Ascending aorta (tissue), 2 donors: ENCODE results near the gene KANSL1. TPM values are rescaled to one million over a fixed set of nuclear protein-coding genes. Genes with fewer than 3 reads are reported as not detected.
"Not testable (repeated sequence)": the region's sequence is repeated elsewhere in the genome, so short reads cannot be mapped to it uniquely, and the experiment has no call there.

Experiments used
- DNase-seq, 2 donors: peaks; one replicate each; pipeline ENCODE4 v3.0.0-alpha.2; 2019; ENCODE audit warnings: low spot score in 2 of 2
- H3K27ac ChIP-seq, 2 donors: fragments of 200-600 bp; sonication (generic); one replicate each; pipeline ENCODE4 v1.5.1; 2016 to 2017; ENCODE audit warnings: mild to moderate bottlenecking in 1 of 2
- H3K27me3 ChIP-seq: fragments of 200-600 bp; sonication (generic); one replicate; pipeline ENCODE4 v1.5.1; 2017
- H3K36me3 ChIP-seq, 2 donors: fragments of 200-600 bp; sonication (generic); one replicate each; pipeline ENCODE4 v1.5.1; 2016
- H3K4me1 ChIP-seq, 2 donors: fragments of 200-600 bp; sonication (generic); one replicate each; pipeline ENCODE4 v1.5.1; 2016 to 2017; ENCODE audit warnings: mild to moderate bottlenecking in 1 of 2
- H3K4me3 ChIP-seq, 2 donors: fragments of 200-600 bp; sonication (generic); one replicate each; pipeline ENCODE4 v1.5.1; 2016 to 2017; ENCODE audit warnings: mild to moderate bottlenecking in 1 of 2
- H3K9me3 ChIP-seq, 2 donors: fragments of 200-600 bp; sonication (generic); one replicate each; pipeline ENCODE4 v1.5.1; 2016
- intact Hi-C: fragments of 100-400 bp; cut with DNase I; formaldehyde crosslinking; loops from one replicate; pipeline ENCODE4 v1.15.1; 2023
- total RNA-seq: library from RNA; depleted of rRNA; stranded (reverse); fragments of >200 nt; gene quantifications from one replicate; pipeline ENCODE4 v1.1.0, GENCODE V29; 2016
- TF ChIP-seq, protein P1 (sequence below), 3 experiments: fragments of 200-600 bp in 2 of 3; fragments of 450-650 bp in 1 of 3; sonication (generic) in 2 of 3; IDR thresholded peaks; one replicate each; pipeline ENCODE4 v1.5.1; 2016 to 2019; ENCODE audit warnings: antibody characterized with exemption in 3 of 3, mild to moderate bottlenecking in 1 of 3, moderate library complexity in 1 of 3

KANSL1 gene
- total RNA-seq, 1 donor from 2014 or later: 53.5 TPM

DNA sequence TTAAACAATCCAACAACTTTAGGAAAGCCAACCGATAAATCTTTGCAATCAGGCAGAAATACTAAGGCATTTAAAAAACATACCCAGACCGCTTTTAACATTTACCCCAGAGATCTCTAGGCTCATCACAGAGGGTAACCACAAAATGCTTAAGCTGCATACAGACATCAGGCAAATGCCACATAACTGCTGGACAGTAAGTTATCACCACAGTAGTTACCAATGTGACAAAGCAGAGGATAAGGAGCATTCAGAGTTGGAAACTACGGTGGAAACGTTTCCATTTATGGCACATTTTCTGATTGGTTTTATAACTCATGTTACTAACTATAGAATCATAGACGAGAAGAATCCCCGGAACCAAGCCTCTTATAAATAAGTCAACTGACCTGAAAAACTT, 77.5 kb downstream of the KANSL1 start:
- peak overlapping the region in 1 of 2 donors; percentile 28 for H3K4me3 ChIP-seq
- no peak for DNase-seq
- intact Hi-C loops: no loop called here
- TF ChIP-seq, protein P1, sequence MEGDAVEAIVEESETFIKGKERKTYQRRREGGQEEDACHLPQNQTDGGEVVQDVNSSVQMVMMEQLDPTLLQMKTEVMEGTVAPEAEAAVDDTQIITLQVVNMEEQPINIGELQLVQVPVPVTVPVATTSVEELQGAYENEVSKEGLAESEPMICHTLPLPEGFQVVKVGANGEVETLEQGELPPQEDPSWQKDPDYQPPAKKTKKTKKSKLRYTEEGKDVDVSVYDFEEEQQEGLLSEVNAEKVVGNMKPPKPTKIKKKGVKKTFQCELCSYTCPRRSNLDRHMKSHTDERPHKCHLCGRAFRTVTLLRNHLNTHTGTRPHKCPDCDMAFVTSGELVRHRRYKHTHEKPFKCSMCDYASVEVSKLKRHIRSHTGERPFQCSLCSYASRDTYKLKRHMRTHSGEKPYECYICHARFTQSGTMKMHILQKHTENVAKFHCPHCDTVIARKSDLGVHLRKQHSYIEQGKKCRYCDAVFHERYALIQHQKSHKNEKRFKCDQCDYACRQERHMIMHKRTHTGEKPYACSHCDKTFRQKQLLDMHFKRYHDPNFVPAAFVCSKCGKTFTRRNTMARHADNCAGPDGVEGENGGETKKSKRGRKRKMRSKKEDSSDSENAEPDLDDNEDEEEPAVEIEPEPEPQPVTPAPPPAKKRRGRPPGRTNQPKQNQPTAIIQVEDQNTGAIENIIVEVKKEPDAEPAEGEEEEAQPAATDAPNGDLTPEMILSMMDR (IDR thresholded peaks at IDR 0.05): no peak
- H3K36me3 ChIP-seq: no peaks in the 10 kb centered on the region
- no peaks in the 10 kb centered on the region for H3K27me3 ChIP-seq
- H3K27ac ChIP-seq: no peak overlapping the region
- H3K4me1 ChIP-seq: peaks cover 4 to 36% of the 10 kb centered on the region in 2 donors
- no peaks in the 10 kb centered on the region for H3K9me3 ChIP-seq

DNA sequence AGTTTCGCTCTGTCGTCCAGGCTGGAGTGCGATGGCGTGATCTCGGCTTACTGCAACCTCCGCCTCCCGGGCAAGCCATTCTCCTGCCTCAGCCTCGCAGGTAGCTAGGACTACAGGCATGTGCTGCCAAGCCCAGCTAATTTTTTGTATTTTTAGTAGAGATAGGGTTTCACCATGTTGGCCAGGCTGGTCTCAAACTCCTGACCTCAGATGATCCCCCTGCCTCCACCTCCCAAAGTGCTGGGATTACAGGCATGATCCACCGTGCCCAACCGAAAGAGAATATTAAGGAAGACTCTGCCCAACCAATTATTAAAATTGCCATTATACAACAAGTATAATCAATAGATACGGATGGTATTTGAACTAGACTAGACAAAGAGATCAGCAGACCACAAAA, 82.0 kb downstream of the KANSL1 start:
- H3K9me3 ChIP-seq, DNase-seq, H3K4me3 ChIP-seq, H3K36me3 ChIP-seq, H3K27ac ChIP-seq, H3K27me3 ChIP-seq, intact Hi-C loops: not testable (repeated sequence)
- peaks cover 8 to 37% of the 10 kb centered on the region in 2 donors for H3K4me1 ChIP-seq

DNA sequence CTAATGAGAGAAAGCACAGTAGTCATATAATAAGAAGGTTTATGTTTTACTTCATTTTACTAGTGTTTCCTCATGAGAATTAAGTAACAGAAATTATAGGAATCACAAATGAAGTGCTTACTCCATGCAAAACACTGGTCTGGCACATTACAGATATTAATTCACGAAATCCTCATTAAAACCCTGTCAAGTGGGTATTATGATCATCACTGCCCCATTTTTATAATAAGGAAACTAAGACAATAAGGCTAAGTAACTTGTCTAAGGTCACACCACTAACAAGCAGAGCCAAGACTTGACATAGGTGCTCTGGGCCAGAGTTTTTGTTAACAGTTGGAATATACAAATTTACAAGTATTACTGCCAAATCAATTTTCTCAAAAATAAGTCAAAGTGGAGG, 83.0 kb downstream of the KANSL1 start:
- no peak overlapping the region for H3K27ac ChIP-seq

DNA sequence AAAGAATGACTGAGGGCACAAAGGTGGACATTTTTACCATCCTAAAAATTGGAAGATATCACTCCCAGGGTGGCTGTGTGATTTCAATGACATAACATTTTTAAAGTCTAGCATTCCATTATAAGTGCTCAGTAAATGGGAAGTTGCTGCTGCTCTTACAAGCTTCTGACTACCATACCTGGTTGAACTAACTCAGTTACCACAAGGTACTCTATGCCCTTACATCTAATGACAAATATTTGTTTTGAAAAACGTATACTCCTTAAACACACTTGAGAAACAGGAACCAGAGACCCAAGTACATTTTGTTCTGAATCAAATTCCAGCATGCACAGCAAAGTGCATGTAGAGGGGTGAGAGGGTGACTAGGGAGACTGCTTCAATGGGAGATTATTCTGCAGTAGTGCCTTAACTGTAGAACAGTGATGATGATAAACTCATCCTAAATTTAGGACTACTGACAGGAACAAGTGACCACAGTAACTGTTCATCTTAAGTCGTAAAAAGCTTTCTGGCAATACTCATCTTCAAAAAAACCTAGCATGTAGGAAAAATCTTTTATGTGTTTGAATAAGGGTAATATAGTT, 83.5 kb downstream of the KANSL1 start:
- Histone ChIP-seq H3K36me3 (no peaks in the 10 kb centered on the region), H3K9me3 (no peaks in the 10 kb centered on the region), H3K27me3 (no peaks in the 10 kb centered on the region), H3K27ac (no peak overlapping the region), H3K4me3 (no peak overlapping the region), H3K4me1 (peaks cover 5 to 25% of the 10 kb centered on the region in 2 donors)
- no peak for DNase-seq
- intact Hi-C loops: loop anchor here (10.0 kb wide), 1 partner anchor 55 kb away; no protein-coding TSS in a partner anchor
- TF ChIP-seq, protein P1 (IDR thresholded peaks at IDR 0.05): no peak

More for the DNA sequence above, 83.0 kb downstream of the KANSL1 start:
- no peaks in the 10 kb centered on the region for H3K36me3 ChIP-seq
- no peaks in the 10 kb centered on the region for H3K9me3 ChIP-seq
- no peak for DNase-seq
- TF ChIP-seq, protein P1 (IDR thresholded peaks at IDR 0.05): no peak
- no peak overlapping the region for H3K4me3 ChIP-seq
- intact Hi-C loops: no loop called here
- H3K4me1 ChIP-seq: peaks cover 5 to 28% of the 10 kb centered on the region in 2 donors
- no peaks in the 10 kb centered on the region for H3K27me3 ChIP-seq

DNA sequence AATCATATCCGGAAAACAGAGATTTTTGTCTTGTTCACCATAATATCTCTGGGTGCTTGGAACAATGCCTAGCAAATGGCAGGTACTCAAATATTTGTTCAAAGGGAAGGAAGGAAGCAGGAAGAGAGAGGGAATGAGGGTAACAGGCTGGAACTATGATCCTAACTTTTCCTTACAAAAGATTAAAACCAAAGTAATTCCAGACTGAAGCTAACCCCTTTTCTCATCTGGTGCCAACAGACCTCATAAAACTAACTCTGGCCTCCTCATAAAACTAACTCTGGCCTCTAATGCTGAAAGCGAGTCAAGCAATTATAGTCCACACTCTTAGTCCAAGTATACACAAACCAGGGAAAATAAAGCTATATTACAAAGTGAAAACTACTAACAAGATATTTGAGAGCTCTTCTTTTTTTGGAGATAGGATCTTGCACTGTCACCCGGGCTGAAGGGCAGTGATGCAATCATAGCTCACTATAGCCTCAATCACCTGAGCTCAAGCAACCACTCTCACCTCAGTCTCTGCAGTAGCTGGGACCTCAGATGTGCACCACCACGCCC, 84.6 kb downstream of the KANSL1 start:
- H3K9me3 ChIP-seq: no peaks in the 10 kb centered on the region
- intact Hi-C loops: loop anchor here (10.0 kb wide), 1 partner anchor 56 kb away; no protein-coding TSS in a partner anchor
- H3K27me3 ChIP-seq: no peaks in the 10 kb centered on the region
- no peak overlapping the region for H3K4me3 ChIP-seq
- DNase-seq: no peak
- H3K27ac ChIP-seq: no peak overlapping the region
- H3K36me3 ChIP-seq: no peaks in the 10 kb centered on the region
- TF ChIP-seq, protein P1 (IDR thresholded peaks at IDR 0.05): no peak
- peaks cover 5 to 25% of the 10 kb centered on the region in 2 donors for H3K4me1 ChIP-seq

DNA sequence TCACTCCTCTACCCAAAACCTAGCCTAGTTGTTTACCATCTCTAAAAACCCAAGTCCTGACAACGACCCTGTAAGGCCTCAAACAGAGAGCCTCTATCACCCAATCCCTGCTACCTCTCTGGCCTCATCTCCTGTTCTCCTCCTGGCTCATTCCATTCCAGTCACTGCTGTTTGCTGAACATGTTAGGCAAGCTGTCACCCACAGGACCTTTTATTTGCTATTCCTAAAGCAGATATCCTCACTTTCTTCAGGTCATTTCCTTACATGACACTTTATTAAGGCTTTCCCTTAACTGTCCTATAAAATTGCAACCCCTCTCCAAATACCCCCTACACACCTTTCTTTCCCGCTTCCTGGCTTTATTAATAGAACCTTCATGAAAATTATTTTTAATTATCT, 85.1 kb downstream of the KANSL1 start:
- Histone ChIP-seq H3K27ac (no peak overlapping the region), H3K9me3 (no peaks in the 10 kb centered on the region), H3K27me3 (no peaks in the 10 kb centered on the region), H3K36me3 (no peaks in the 10 kb centered on the region), H3K4me1 (peaks cover 5 to 25% of the 10 kb centered on the region in 2 donors), H3K4me3 (no peak overlapping the region)
- intact Hi-C loops: loop anchor here (10.0 kb wide), 1 partner anchor 57 kb away; no protein-coding TSS in a partner anchor
- TF ChIP-seq, protein P1 (IDR thresholded peaks at IDR 0.05): no peak
- no peak for DNase-seq
